Activated CD4-positive, alpha-beta T cell treated with anti-CD3 and anti-CD28 coated beads, Interleukin-2, Interleukin-6, amounts not matched to agents 100 ng/mL and 50 ng/mL, durations not matched to agents 16 hours and 8 hours (primary cell): Measurements from ENCODE around the gene LGALS1.
"Not testable (repeated sequence)": the region's sequence is repeated elsewhere in the genome, so short reads cannot be mapped to it uniquely, and the experiment has no call there.

Experiments
- DNase-seq: peaks from one replicate; pipeline ENCODE4 v3.0.0-alpha.2; 2020

The LGALS1 gene

DNA sequence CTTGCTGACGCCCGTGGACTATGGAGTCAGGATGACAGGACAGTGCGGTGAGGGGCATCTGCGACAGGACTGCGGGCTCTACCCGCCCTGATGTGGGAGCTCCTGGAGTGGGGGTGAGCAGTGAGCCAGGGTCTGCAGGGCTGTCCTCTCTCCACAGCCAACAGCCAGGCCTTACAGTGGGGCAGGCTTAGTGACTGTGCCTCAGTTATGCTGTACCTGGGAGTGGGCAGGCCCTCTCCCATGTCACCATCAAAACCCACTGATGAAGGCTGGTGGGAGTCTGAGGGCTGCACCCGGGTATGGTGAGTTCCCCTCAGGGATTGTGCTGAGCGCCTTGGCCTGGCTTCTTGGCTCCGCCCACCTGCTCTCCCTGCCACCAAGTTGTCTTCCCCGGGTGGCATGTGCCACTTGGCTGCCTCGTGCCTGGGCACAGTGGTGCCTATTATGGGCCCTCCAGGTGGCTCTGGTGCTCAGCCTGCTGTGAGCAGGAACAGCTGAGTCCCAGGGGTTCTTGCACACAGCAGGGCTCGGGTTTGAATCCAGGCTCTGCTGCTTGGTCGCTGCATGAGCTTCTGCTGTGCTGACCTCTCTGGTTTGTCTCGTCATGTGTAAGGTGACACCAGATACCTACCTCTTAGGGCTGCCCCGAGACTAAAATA, 17.3 kb downstream of the LGALS1 start:
- DNase-seq = no peak

DNA sequence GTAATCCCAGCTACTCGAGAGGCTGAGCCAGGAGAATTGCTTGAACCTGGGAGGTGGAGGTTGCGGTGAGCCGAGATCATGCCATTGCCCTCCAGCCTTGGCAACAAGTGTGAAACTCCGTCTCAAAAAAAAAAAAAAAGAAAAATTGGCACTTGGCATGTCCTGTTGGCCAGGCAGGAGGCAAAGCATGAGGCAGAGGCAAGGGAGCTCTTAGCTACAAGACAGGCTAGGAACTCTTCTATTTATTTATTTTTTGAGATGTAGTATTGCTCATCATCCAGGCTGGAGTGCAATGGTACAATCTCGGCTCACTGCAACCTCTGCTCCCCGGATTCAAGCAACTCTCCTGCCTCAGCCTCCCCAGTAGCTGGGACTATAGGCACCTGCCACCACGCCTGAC, 18.7 kb downstream of the LGALS1 start:
- not testable (repeated sequence) for DNase-seq

- not testable (repeated sequence) for DNase-seq
Observed at GRCh38 chr22:37696260-37696656, 20.8 kb downstream of the LGALS1 start.

GRCh38 chr22:37696657-37697537, 21.5 kb downstream of the LGALS1 start, which contains the start of gene TRIOBP:
TRIOBP (plus strand) TSS chr22:37697048; CDS start chr22:37701366, 4,318 bp downstream.
- DNase-seq = peak; percentile 90

- no peak for DNase-seq
Observed at GRCh38 chr22:37697538-37697835, 22.1 kb downstream of the LGALS1 start.

- DNase-seq = no peak
Observed at GRCh38 chr22:37701141-37701786, 25.8 kb downstream of the LGALS1 start.

DNA sequence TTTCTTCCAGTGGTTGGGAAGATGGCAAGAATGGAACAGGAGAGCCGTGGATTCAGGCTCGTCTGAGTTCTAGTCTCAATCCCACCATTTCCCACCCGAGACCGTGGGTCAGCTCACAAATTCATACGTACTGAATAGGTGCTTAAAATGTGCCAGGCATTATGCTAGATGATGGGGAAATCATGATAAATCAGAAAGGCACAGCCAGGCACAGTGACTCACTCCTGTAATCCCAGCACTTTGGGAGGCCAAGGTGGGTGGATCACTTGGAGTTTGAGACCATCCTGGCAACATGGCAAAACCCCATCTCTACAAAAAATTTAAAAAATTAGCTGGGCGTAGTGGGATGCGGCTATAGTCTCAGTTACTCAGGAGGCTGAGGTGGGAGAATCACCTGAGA, 28.5 kb downstream of the LGALS1 start:
- DNase-seq = no peak

DNA sequence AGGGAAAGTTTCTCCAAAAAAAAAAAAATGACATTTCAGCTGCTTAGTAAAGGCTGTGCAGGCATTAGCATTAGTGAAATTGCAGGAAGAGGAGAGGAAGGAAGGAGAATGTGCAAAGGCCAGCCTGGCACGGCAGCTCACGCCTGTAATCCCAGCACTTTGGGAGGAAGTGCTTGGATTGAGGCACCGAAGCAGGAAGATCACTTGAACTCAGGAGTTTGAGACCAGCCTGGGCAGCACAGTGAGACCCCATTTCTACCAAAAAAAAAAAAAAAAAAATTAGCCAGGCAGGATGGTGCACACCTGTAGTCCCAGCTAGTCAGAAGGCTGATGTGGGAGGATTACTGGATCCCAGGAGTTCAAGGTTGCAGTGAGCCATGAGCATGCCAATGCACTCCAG, 29.2 kb downstream of the LGALS1 start:
- no peak for DNase-seq

- no peak for DNase-seq
Observed at GRCh38 chr22:37705205-37705604, 29.8 kb downstream of the LGALS1 start.

DNA sequence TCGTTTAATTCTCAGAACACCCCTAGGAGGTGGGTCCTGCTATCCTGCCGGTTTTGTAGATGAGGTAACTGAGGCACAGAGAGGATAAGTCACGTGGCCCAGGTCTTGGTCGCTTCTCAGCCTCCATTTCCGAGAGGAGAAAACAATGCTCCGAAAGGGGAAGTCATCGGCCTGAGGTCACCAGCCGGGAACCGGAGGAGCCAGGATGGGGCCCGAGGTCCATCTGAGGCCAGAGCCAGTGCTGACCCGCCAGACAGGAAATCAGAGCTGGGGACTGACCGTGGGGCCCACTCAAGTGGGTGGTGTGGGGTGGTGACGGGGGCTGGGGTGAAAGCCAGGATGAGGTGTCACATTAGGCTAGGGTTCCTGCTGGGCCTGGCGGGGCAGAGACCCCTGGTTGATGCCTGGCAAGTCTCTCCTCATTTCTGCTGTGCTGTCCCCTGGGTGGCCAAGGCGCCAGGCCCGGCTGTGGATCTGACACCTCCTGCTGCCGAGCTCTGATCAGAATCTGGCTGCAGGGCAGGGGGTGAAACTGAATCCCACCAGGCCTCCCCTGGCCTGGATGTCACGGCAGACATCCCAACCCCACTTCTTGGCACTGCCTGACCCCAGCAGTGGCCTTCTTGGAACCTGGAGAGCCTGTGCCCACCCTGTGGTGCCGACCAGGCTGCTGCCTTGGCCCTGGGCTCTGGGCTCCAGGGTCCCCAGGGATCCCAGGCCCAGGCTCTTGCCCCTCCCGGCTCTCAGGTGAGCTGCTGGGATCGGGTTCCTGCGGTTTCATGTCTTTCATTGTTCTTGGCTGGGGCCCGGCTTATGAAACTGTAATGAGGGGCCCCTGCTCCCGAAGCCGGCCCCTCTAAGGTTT, 33.4 kb downstream of the LGALS1 start:
- DNase-seq = no peak

- no peak for DNase-seq
Observed at GRCh38 chr22:37709445-37709765, 34.0 kb downstream of the LGALS1 start.

DNA sequence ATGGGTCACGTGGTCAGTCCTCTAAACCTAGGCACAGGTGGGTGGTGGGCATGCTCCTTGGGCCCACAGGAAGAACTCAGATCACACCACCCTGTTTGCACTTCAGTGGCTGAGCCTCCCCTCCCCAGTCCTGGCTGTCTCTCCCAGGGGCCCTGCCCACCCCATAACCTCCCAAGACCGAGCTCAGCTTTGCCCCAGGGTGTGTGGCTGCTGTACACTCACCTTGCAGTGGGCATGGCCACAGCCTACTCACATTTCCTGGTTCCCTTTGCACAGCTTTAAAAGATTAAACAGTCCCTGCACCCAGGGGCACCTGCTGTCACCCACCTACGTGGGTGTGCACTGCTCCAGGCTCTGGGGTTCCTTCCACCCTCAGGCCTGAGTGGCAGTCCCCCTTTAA, 35.2 kb downstream of the LGALS1 start:
- no peak for DNase-seq

DNA sequence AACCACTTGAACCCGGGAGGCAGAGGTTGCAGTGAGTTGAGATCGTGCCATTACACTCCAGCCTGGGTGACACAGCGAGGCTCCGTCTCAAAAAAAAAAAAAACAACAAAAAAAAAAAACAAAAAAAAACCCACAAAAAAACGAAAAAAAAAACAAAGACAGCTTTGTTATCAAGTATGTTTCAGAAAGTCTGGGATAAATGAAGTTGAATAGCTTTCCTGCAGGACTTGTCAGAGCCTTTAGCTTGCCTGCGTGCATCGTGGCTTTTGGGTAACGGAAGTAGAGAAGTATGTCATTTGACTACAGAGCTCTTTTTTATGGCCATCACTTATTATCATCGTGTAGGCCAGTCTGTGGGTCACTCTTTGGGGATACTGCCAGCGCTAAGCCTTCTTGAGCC, 36.1 kb downstream of the LGALS1 start:
- DNase-seq = no peak

DNA sequence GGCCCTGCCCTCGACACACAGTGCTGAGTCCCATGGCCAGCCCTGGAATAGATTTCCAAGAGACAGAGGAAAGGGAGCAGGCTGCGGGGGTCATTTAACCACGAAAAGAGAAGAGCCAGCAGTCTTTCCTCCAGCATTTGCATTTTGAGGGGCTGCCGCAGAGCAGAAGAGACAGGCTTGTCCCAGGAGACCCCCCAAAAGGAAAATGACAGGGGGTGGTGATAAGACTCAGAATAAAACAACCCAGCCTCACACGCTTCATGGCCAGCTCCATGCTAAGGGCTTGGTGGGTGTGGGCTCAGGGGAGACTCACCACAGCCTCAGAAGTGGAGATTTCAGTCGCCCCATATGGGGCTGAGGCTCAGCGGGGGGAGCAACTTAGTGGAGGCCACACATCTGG, 38.3 kb downstream of the LGALS1 start:
- DNase-seq = no peak

DNA sequence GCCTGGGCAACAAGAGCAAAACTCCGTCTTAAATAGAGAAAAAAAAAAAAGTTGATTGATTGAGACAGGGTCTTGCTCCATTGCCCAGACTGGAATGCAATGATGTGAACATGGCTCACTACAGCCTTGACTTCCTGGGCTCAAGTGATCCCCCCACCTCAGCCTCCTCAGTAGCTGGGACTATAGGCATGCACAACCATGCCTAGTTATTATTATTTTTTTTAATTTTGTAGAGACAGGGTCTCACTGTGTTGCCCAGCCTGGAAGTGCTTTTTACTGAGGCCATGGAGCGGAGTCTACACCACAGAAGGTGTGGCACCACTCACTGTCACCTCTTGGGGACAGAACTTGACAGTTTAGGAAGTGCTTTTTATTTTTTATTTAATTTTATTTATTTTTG, 39.2 kb downstream of the LGALS1 start:
- DNase-seq = no peak

DNA sequence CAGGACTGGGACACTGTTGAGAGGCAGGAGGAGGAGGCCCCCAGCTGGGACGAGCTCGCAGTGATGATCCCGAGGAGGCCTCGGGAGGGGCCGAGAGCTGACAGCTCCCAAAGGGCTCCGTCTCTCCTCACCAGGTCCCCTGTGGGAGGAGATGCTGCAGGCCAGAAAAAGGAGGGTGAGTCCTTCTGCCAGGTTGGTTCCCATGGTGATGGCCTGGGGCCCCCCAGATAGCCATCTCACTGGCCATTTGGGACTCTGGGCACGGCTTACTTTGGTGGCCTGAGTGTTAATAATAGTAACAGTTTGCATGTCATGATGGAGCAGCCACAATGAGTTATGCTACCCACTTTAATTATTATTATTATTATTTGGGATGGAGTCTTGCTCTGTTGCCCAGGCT, 40.3 kb downstream of the LGALS1 start:
- no peak for DNase-seq

- DNase-seq = no peak
Observed at GRCh38 chr22:37716708-37717107, 41.3 kb downstream of the LGALS1 start.

DNA sequence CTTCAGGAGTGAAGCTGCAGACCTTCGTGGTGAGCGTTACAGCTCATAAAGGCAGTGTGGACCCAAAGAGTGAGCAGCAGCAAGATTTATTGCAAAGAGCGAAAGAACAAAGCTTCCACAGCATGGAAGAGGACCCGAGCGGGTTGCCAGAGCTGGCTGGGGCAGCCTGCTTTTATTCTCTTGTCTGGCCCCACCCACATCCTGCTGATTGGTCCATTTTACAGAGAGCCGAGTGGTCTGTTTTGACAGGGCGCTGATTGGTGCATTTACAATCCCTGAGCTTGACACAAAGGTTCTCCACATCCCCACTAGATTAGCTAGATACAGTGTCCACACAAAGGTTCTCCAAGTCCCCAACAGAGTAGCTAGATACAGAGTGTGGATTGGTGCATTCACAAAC, 41.8 kb downstream of the LGALS1 start:
- not testable (repeated sequence) for DNase-seq

- DNase-seq = not testable (repeated sequence)
Observed at GRCh38 chr22:37717746-37718305, 42.4 kb downstream of the LGALS1 start.

DNA sequence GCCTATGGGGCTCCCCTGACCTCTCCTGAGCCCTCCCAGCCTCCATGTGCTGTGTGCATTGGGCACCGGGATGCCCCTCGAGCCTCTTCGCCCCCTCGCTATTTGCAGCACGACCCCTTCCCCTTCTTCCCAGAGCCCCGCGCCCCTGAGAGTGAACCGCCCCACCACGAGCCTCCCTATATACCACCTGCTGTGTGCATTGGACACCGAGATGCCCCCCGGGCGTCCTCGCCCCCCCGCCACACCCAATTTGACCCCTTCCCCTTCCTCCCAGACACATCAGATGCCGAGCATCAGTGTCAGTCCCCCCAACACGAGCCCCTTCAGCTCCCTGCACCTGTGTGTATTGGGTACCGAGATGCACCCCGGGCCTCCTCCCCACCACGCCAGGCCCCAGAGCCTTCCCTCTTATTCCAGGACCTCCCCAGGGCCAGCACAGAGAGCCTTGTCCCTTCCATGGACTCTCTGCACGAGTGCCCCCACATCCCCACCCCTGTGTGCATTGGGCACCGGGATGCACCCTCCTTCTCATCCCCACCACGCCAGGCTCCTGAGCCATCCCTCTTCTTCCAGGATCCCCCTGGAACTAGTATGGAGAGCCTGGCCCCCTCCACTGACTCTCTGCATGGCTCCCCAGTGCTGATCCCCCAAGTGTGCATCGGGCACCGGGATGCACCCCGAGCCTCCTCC, 50.3 kb downstream of the LGALS1 start:
- DNase-seq = no peak

- DNase-seq = peak; percentile 27
Observed at GRCh38 chr22:37726241-37726887, 50.9 kb downstream of the LGALS1 start.

DNA sequence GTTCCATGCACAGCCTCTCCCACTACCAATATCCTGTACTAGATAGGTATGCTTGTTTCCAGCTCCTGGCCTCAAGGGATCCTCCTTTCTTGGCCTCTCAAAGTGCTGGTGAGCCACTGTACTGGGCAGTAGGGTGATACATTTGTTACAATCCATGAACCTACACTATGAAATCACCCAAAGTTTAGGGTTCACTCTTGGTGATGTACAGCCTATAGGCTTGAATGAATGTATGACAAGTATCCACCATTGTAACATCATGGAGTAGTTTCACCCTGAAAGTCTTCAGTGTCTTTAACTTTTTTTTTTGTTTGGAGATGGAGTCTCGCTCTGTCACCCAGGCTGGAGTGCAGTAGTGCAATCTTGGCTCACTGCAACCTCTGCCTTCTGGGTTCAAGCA, 53.2 kb downstream of the LGALS1 start:
- no peak for DNase-seq
